Measurements from ENCODE around the gene ZNF837. TPM values are rescaled to one million over a fixed set of nuclear protein-coding genes. Genes with fewer than 3 reads are reported as not detected.
"Not testable (repeated sequence)": the region's sequence is repeated elsewhere in the genome, so short reads cannot be mapped to it uniquely, and the experiment has no call there.

The ZNF837 gene
- total RNA-seq, 2 experiments from 2014 or later, result 1.5 to 1.6 TPM

DNA sequence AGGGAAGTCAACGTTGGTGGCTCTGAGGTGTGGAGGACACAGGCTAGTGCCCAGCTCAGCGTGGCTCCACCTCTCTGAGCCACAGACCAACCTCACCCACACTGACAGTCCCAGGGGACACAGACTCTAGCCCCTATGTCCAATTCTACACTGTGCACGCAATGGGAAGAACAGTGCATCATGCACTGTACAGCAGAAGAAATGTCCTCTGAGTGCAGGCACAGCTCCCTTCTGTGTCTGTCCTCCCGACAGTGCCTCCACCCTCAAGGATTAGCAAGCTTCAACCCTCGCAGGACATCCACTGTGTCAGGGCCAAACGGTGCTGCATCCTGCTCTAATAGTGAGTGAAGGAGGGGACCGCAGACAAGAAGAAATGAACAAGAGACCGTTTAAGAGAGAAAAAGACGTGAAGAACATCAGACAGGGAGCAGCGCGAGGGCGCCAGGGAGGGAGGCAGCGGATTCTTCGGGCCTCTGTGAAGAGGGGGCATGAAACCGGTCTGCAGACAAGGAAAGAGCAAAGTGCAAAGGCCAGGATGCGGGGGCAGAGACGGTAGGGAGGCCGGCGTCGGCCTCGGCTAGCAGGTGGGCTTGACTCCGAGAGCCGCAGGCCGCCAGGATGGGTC, 681 bp downstream of the ZNF837 start:
- ATAC-seq (no peak), DNase-seq (no peak)
- Mint-ChIP-seq H3K4me3 (peak overlapping the region; percentile 83), H3K4me1 (ENCODE audit: low read depth) (peaks cover 15% of the 10 kb centered on the region), H3K9me3 (no peaks in the 10 kb centered on the region), H3K27me3 (no peaks in the 10 kb centered on the region), H3K36me3 (ENCODE audit: low read depth) (no peaks in the 10 kb centered on the region), H3K27ac (peak overlapping the region; percentile 87)
- intact Hi-C loops (cut with micrococcal nuclease), result no loop called here
- CTCF ChIA-PET, result interaction anchor here (1.5 kb wide), 1 partner anchor 28 kb away, joined by 3 read pairs; the partner anchor contains the start of gene ZNF584
- POLR2A ChIA-PET, result interaction anchor here (0.9 to 1.9 kb wide), 8 partner anchors 13 to 140 kb away, joined by 3 to 16 read pairs (median 4); partner anchors contain the start of genes ZBTB45 and ZNF497
- TF ChIP-seq CTCF (IDR thresholded peaks at IDR 0.05), result no peak

GRCh38 chr19:58379246-58379645, 1.6 kb downstream of the ZNF837 start:
- no peak for TF ChIP-seq CTCF (IDR thresholded peaks at IDR 0.05)
- DNase-seq, result no peak
- Mint-ChIP-seq H3K27ac (peak overlapping the region; percentile 87), H3K36me3 (ENCODE audit: low read depth) (no peaks in the 10 kb centered on the region), H3K4me1 (ENCODE audit: low read depth) (peaks cover 13% of the 10 kb centered on the region), H3K9me3 (no peaks in the 10 kb centered on the region), H3K4me3 (peak overlapping the region; percentile 83), H3K27me3 (no peaks in the 10 kb centered on the region)
- ChIA-PET POLR2A (interaction anchor here (0.9 to 1.9 kb wide), 8 partner anchors 12 to 141 kb away, joined by 3 to 16 read pairs (median 4); partner anchors contain the start of genes ZBTB45 and ZNF497), CTCF (interaction anchor here (1.5 kb wide), 1 partner anchor 29 kb away, joined by 3 read pairs; the partner anchor contains the start of gene ZNF584)
- ATAC-seq, result no peak
- intact Hi-C loops (cut with micrococcal nuclease), result no loop called here

DNA sequence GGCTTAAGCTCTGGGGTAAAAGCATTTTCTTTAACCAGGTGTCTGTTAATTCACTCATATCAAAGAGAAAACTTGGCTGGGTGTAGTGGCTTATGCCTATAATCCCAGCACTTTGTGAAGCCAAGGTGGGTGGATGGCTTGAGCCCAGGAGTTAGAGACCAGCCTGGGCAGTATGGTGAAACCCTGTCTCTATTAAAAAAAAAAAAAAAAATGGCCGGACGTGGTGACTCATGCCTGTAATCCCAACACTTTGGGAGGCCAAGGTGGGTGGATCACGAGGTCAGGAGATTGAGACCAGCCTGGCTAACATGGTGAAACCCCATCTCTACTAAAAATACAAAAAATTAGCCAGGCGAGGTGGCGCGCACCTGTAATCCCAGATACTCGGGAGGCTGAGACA, 4.1 kb downstream of the ZNF837 start:
- H3K27me3 Mint-ChIP-seq; CTCF ChIA-PET; H3K4me1 Mint-ChIP-seq (ENCODE audit: low read depth); ATAC-seq; DNase-seq; POLR2A ChIA-PET; H3K9me3 Mint-ChIP-seq; H3K27ac Mint-ChIP-seq; H3K36me3 Mint-ChIP-seq (ENCODE audit: low read depth); H3K4me3 Mint-ChIP-seq; intact Hi-C loops (cut with micrococcal nuclease): not testable (repeated sequence)

GRCh38 chr19:58374200-58374599, 6.6 kb downstream of the ZNF837 start:
- Mint-ChIP-seq H3K27ac (no peak overlapping the region), H3K4me3 (no peak overlapping the region), H3K9me3 (no peaks in the 10 kb centered on the region), H3K4me1 (ENCODE audit: low read depth) (no peaks in the 10 kb centered on the region), H3K36me3 (ENCODE audit: low read depth) (no peaks in the 10 kb centered on the region), H3K27me3 (no peaks in the 10 kb centered on the region)
- no peak for DNase-seq
- ChIA-PET CTCF (no interaction called here), POLR2A (interaction anchor here (0.8 to 1.4 kb wide), 3 partner anchors 9 to 12 kb away, joined by 3 to 5 read pairs (median 4); partner anchors contain the start of gene ZNF497)
- TF ChIP-seq CTCF (IDR thresholded peaks at IDR 0.05), result no peak
- no peak for ATAC-seq
- intact Hi-C loops (cut with micrococcal nuclease), result no loop called here

DNA sequence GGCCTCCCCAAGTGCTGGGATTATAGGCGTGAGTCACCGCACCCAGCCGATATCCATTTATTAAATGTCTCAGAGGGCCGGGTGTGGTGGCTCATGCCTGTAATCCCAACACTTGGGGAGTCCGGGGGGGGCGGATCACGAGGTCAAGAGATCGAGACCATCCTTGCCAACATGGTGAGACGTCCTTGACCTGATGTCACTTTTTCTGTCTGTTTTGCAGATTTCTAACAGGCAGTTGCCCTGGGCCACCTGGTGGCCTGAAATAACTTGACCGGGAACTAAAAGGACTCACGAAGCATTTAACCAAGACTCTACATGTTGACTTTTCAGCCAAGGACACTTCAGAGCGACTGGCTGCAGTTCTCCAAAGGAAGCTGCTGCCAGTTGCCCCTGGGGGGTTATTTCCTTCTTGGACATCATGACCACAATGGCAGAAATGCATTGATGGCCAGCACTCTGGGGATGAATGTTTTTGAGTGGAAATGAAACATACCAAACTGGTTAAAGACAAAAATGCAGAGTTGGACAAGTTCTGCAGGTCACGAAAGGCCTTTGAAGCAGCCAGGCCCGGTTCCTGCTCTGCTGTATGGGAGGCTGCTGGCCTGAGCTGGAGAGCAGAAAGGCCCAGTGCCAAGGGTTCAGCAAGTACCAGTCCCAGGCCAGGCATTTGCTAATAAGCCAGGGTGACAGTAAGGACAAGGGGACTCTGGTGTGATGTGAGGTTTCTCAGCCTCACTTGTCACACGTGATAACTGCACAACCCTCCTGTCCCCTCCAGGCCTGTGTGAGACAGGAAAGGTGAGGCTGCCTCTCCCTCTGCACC, 8.3 kb downstream of the ZNF837 start:
- ChIA-PET CTCF (no interaction called here), POLR2A (interaction anchor here (0.7 to 1.4 kb wide), 3 partner anchors 10 to 23 kb away, joined by 3 to 5 read pairs (median 3); partner anchors contain the start of gene ZNF497)
- TF ChIP-seq CTCF (IDR thresholded peaks at IDR 0.05), result no peak
- Mint-ChIP-seq H3K4me1 (ENCODE audit: low read depth) (no peaks in the 10 kb centered on the region), H3K36me3 (ENCODE audit: low read depth) (no peaks in the 10 kb centered on the region), H3K4me3 (no peak overlapping the region), H3K27me3 (no peaks in the 10 kb centered on the region), H3K27ac (no peak overlapping the region), H3K9me3 (no peaks in the 10 kb centered on the region)
- intact Hi-C loops (cut with micrococcal nuclease), result no loop called here
- no peak for ATAC-seq
- no peak for DNase-seq
